Epithelial cell of prostate (primary cell): ENCODE data around the gene SLC35F6.

ENCODE experiments used
- DNase-seq: peaks from one replicate; pipeline ENCODE4 v3.0.0-alpha.2; 2011; ENCODE audit warnings: low read depth, low spot score
- H3K27ac ChIP-seq: fragments of 450-650 bp; 2 replicates; pipeline ENCODE4 v1.5.1; 2017; ENCODE audit warnings: mild to moderate bottlenecking

SLC35F6 gene, protein sequence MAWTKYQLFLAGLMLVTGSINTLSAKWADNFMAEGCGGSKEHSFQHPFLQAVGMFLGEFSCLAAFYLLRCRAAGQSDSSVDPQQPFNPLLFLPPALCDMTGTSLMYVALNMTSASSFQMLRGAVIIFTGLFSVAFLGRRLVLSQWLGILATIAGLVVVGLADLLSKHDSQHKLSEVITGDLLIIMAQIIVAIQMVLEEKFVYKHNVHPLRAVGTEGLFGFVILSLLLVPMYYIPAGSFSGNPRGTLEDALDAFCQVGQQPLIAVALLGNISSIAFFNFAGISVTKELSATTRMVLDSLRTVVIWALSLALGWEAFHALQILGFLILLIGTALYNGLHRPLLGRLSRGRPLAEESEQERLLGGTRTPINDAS

DNA sequence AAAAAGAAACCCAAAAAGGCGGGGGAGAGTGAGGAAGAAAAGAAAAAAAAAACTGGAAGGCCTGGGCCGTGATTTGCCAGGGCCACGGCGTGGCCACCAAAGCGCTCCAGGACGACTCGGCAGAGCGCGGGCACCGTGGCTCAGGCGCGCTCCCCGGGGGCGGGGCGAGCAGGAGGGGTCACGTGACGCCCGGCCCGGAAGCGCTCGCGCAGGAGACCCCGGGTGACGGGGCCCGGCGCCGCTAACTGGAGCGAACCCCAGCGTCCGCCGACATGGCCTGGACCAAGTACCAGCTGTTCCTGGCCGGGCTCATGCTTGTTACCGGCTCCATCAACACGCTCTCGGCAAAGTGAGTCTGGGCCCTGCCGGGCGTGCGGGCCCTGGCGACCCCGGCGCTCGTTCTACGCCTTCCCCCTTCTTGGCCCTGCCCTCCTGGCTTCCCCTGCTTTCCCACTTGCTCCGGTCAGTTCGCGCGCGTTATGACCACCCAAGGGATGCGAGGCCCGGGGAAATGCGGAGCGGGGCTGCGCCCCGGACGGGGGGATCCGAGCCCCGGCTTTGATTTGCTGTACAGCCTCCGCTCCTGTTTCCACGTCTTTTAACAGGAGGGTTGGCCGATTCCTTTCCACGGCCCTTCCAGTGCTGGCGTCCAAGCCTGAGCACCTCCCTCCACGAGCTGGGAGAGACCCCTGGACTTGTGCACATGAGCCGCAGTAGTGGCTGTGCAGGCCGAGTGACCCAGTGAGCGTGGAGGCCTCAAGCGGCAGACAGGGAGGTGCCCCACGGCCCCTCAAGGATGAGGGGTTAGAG is at the start of gene SLC35F6:
TSS of gene SLC35F6 (plus strand) at position 207 of the 810 bp plus-strand sequence. CDS start at position 273, 66 bp downstream.
- H3K27ac ChIP-seq, result peak within 1 kb of the TSS; percentile 79
- no peak for DNase-seq

DNA sequence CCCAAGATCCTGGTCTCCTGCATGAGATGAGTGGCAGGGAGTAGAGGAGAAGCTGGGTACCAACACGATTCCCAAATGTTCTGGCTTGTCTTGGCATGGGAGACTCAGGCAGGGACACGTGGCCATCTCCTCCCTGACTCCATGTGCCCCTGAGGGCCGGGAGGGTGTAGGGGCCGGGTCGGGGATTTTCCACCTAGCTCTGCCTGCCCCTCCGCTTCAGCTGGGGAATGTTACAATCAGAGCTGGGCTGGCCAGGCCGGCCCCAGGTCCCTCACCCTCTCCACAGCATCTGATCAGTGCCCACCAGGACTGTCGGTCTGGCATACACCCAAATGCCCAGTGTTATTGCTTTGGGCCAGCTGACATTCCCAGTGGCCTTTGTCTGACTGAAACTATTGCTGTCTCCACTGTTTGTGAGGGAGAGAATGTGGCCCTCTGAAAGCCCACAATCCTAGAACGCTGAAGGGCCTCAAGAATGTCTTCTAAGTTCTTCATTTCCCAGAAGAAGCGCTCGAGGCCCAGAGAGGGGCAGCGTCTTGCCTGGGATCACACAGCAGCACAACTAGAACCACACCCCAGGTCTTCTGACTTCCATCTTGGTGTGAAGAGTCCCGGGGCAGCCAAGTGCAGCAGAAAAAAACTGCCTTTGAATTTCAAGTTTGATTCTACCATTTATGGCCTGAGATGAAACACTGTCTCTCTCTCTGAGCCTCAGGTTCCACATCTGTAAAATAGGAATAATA is 48.4 kb upstream of the SLC35F6 start:
- no peak overlapping the region for H3K27ac ChIP-seq
- no peak for DNase-seq

DNA sequence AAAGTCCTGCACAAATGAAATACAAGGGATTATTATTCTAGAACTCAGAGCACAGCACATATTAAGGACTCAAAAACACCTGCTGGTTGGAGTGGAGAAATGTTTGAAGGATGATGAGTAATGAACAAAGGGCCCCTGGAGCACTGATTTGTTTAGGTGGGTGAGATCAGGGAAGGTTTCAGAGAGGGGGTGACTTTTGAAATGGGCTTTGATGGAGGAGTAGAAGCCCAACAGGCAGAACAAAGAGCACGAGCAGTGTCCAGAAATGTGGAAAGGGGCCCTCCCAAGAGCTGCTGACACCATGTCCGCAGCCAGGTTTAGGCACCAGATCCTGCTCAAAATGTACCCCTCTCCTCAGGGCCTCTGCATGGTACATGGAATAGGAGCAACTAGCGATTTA is 47.7 kb upstream of the SLC35F6 start:
- no peak overlapping the region for H3K27ac ChIP-seq
- no peak for DNase-seq

DNA sequence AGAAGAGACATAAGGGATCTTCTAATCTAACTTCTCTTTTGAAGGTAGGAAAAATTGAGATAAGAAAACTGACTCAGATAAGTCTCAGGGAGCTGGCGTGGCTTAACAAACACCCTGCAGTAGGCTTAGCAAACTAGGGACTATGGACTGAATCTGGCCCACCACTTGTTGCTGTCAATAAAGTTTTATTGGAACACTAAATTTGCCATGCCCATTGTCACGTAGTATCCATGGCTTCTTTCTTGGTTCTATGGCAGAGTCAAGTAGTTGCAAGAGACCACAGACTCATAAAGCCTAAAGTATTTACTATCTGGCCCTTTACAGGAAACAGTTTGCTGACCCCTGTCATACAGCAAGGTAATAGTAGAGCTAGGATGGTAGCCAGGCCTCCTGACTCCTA is 47.3 kb upstream of the SLC35F6 start:
- no peak overlapping the region for H3K27ac ChIP-seq
- DNase-seq, result no peak

GRCh38 chr2:26717362-26717761 is 46.7 kb upstream of the SLC35F6 start:
- DNase-seq, result no peak

GRCh38 chr2:26718949-26719686 is 45.0 kb upstream of the SLC35F6 start:
- no peak for DNase-seq
- no peak overlapping the region for H3K27ac ChIP-seq

More at GRCh38 chr2:26717362-26717761, 46.7 kb upstream of the SLC35F6 start:
- no peak overlapping the region for H3K27ac ChIP-seq

GRCh38 chr2:26720322-26721114 is 43.6 kb upstream of the SLC35F6 start:
- H3K27ac ChIP-seq, result no peak overlapping the region
- no peak for DNase-seq

DNA sequence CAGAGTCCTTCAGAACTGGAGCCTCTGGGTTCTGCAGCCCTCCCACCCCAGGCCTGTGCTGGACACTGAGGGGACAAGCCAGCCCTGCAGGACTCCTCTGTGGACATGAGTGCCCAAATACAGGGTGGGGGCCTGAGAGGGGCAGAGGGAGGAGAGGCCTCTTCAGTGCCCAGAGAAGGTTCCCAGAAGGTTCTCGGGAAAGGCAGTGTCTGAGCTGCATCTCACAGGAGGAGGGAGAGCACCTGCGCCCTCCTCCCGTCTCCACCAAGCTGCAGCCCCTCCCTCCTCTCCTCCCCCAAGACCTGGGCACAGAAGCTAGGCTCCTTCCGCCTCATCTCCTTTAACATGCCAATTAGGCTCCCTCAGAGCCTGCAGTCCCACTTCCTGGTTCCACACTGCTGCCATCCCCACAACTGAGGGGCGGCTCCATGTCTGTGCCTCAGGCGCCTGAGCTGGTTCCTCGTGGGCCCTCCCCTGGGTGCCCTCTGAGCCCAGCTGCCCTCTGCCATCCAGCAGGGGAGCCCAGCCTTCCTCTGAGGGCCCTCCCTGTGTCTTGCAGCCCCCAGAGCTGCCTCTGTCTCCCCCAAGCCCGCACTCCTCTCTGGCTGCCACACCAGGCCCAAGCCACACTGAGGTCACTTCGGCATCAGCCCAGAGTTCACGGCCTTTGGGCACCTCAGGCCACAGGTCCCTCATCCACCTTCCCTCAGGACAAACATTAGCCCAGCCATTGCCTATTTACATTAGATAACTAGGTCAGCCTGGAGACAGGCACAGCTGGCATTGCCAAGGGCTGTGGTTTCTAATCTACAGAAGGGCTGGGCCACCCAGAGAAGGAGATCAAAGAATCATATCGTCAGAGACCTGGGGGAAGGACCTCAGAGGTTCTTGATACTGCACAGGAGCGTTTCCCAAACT is 42.7 kb upstream of the SLC35F6 start:
- DNase-seq, result no peak
- H3K27ac ChIP-seq, result no peak overlapping the region

- no peak for DNase-seq
- no peak overlapping the region for H3K27ac ChIP-seq
These were observed 41.8 kb upstream of the SLC35F6 start for GRCh38 chr2:26722328-26722727.

- no peak overlapping the region for H3K27ac ChIP-seq
- DNase-seq, result no peak
These were observed 41.2 kb upstream of the SLC35F6 start for GRCh38 chr2:26722911-26723310.

GRCh38 chr2:26723475-26723874 is 40.6 kb upstream of the SLC35F6 start:
- H3K27ac ChIP-seq, result no peak overlapping the region
- DNase-seq, result no peak

GRCh38 chr2:26723991-26724750 is 39.9 kb upstream of the SLC35F6 start:
- H3K27ac ChIP-seq, result no peak overlapping the region
- DNase-seq, result no peak

- H3K27ac ChIP-seq, result no peak overlapping the region
- no peak for DNase-seq
These were observed 39.1 kb upstream of the SLC35F6 start for GRCh38 chr2:26724784-26725520.

DNA sequence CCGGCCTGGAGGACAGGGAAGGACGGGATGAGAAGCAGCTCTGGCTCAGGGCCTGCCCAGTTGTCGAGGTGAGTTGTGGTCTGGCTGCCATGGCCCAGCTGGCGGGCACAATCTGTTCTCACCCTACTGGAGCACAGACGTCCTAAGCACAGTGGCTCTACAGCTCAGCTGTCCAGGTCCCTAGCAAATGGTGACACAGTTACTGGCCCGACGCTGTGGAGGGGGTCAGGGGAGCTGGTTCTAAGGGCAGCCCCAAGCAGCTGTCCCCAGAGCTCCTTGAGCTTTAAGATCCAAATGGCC is 38.6 kb upstream of the SLC35F6 start:
- DNase-seq, result no peak
- H3K27ac ChIP-seq, result no peak overlapping the region

DNA sequence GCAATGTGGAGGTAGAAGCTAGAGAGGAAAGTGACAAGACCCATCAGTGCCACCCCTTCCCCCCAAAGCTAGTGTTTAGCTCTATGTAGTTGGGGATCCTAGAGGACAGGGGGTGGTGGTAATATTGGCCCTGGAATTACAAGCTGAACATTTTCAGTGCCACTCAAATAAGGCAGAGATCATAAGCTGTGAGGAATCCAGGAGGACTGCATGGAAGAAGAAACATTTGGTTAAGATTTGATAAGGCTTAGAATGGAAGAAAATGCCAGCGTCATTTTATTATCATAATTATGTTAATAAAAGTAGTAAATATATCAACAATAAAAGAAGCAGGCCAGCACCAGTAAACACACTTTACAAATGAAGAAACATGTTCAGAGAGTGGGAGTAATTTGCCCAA is 37.9 kb upstream of the SLC35F6 start:
- DNase-seq, result no peak
- H3K27ac ChIP-seq, result no peak overlapping the region

GRCh38 chr2:26727641-26728561 is 36.2 kb upstream of the SLC35F6 start:
- no peak for DNase-seq
- no peak overlapping the region for H3K27ac ChIP-seq
